GM23338 (cell line): ENCODE data around the gene TIMM10. TPM values are rescaled to one million over a fixed set of nuclear protein-coding genes. Genes with fewer than 3 reads are reported as not detected.

Experiments used
- ATAC-seq: fragments of 200-7000 bp; cut with Tn5 transposase; 3 replicates; pipeline ENCODE4 v1.9.1; 2020
- DNase-seq: peaks from one replicate; pipeline ENCODE4 v3.0.0-alpha.2; 2015; ENCODE audit warnings: low spot score
- H2AFZ ChIP-seq: fragments of 200-600 bp; sonication (generic); 2 replicates; pipeline ENCODE4 v1.8.0; 2016; ENCODE audit warnings: antibody characterized with exemption, mild to moderate bottlenecking, moderate library complexity
- H3F3A ChIP-seq: fragments of 200-600 bp; sonication (generic); replicated peaks from 2 replicates; pipeline ENCODE4 v1.8.0; 2017; ENCODE audit warnings: antibody characterized with exemption, mixed run types, low read depth
- H3K27ac ChIP-seq: fragments of 200-600 bp; sonication (generic); 2 replicates; pipeline ENCODE4 v1.6.1; 2016; ENCODE audit warnings: low read depth
- H3K27me3 ChIP-seq: fragments of 200-600 bp; sonication (generic); 2 replicates; pipeline ENCODE4 v1.8.0; 2016; ENCODE audit warnings: mild to moderate bottlenecking, mixed run types, moderate library complexity; ENCODE audit not compliant: insufficient read depth
- H3K36me3 ChIP-seq: fragments of 200-600 bp; sonication (generic); 2 replicates; pipeline ENCODE4 v1.8.0; 2016; ENCODE audit warnings: mild to moderate bottlenecking; ENCODE audit not compliant: insufficient read depth
- H3K4me1 ChIP-seq: fragments of 200-600 bp; sonication (generic); 2 replicates; pipeline ENCODE4 v1.8.0; 2016; ENCODE audit warnings: mild to moderate bottlenecking, moderate library complexity; ENCODE audit not compliant: insufficient read depth
- H3K4me2 ChIP-seq: fragments of 200-600 bp; sonication (generic); 2 replicates; pipeline ENCODE4 v1.7.1; 2017; ENCODE audit warnings: mixed run types
- H3K4me3 ChIP-seq: fragments of 200-600 bp; sonication (generic); 2 replicates; pipeline ENCODE4 v1.6.1; 2016; ENCODE audit warnings: mixed run types
- H3K79me2 ChIP-seq: fragments of 200-600 bp; sonication (generic); replicated peaks from 2 replicates; pipeline ENCODE4 v1.8.0; 2017; ENCODE audit warnings: mild to moderate bottlenecking; ENCODE audit not compliant: insufficient read depth
- H3K9me2 ChIP-seq: fragments of 200-600 bp; sonication (generic); 2 replicates; pipeline ENCODE4 v1.8.0; 2017; ENCODE audit not compliant: insufficient read depth
- H4K20me1 ChIP-seq: fragments of 200-600 bp; sonication (generic); replicated peaks from 2 replicates; pipeline ENCODE4 v1.8.0; 2017; ENCODE audit warnings: mild to moderate bottlenecking; ENCODE audit not compliant: insufficient read depth
- H3K27ac Mint-ChIP-seq: 2 replicates; pipeline ENCODE4 v1.8.0; 2020; ENCODE audit warnings: inconsistent platforms, mild to moderate bottlenecking, moderate library complexity, mixed read lengths
- H3K27me3 Mint-ChIP-seq: 3 replicates; pipeline ENCODE4 v1.8.0; 2022; ENCODE audit warnings: low read depth, mild to moderate bottlenecking, moderate library complexity, mixed read lengths, inconsistent platforms; ENCODE audit not compliant: insufficient read depth, poor library complexity
- H3K36me3 Mint-ChIP-seq: 3 replicates; pipeline ENCODE4 v1.8.0; 2021; ENCODE audit warnings: low read depth, mild to moderate bottlenecking, inconsistent platforms, moderate library complexity, mixed read lengths
- H3K4me1 Mint-ChIP-seq: 3 replicates; pipeline ENCODE4 v1.8.0; 2020; ENCODE audit warnings: mild to moderate bottlenecking, inconsistent platforms, mixed read lengths
- H3K4me3 Mint-ChIP-seq: 3 replicates; pipeline ENCODE4 v1.8.0; 2021; ENCODE audit warnings: moderate library complexity, mild to moderate bottlenecking, inconsistent platforms, mixed read lengths
- H3K9me3 Mint-ChIP-seq: 3 replicates; pipeline ENCODE4 v1.8.0; 2020; ENCODE audit warnings: moderate library complexity, mild to moderate bottlenecking, inconsistent platforms, mixed read lengths
- EZH2 ChIP-seq: fragments of 200-600 bp; sonication (generic); IDR thresholded peaks from one replicate; pipeline ENCODE4 v1.8.0; 2017; ENCODE audit warnings: antibody characterized with exemption, mild to moderate bottlenecking, low read depth; ENCODE audit not compliant: unreplicated experiment
- JUNB ChIP-seq: IDR thresholded peaks from one replicate; pipeline ENCODE4 v1.6.1; 2016; ENCODE audit warnings: antibody characterized with exemption; ENCODE audit not compliant: unreplicated experiment
- POLR2AphosphoS5 ChIP-seq: IDR thresholded peaks from 2 replicates; pipeline ENCODE4 v1.6.1; 2016; ENCODE audit warnings: antibody characterized with exemption, low read depth
- STAT1 ChIP-seq: IDR thresholded peaks from one replicate; pipeline ENCODE4 v1.6.1; 2016; ENCODE audit warnings: antibody characterized with exemption; ENCODE audit not compliant: unreplicated experiment
- ZNF114 ChIP-seq: fragments of 250-450 bp; sonication (Bioruptor Pico); IDR thresholded peaks from 2 replicates; pipeline ENCODE4 v1.5.0; 2020; ENCODE audit warnings: mild to moderate bottlenecking, moderate library complexity
- polyA plus RNA-seq: library from polyadenylated mRNA; unstranded; fragments of >200 nt; fragmentation: Nextera tagmentation; extraction: Ambion mirVana; gene quantifications from 2 replicates; pipeline ENCODE4 v1.2.1, GENCODE V29; 2016
- total RNA-seq: library from RNA; depleted of rRNA; stranded (reverse); fragments of >200 nt; shearing (Covaris generic); gene quantifications from 2 replicates; pipeline ENCODE4 v1.2.3, GENCODE V29; 2014
- TF ChIP-seq, protein P1 (sequence below): fragments of 250-450 bp; sonication (Bioruptor Pico); IDR thresholded peaks from 2 replicates; pipeline ENCODE4 v1.5.0; 2020; ENCODE audit warnings: mild to moderate bottlenecking, moderate library complexity

TIMM10 gene
- total and polyA plus RNA-seq, 2 experiments from 2014 or later: 59.1 to 194 TPM

GRCh38 chr11:57481915-57482781 lies 48.4 kb downstream of the TIMM10 start:
- H3K4me2 ChIP-seq: peak overlapping the region; percentile 89
- no peaks in the 10 kb centered on the region for H3K36me3 ChIP-seq
- H3K4me3 Mint-ChIP-seq: peak overlapping the region; percentile 82
- H3F3A ChIP-seq: peaks cover 17% of the 10 kb centered on the region
- DNase-seq: peak; percentile 44
- no peak overlapping the region for H3K27ac ChIP-seq
- no peaks in the 10 kb centered on the region for H3K9me3 Mint-ChIP-seq
- peaks cover 49% of the 10 kb centered on the region for H3K4me1 ChIP-seq
- peaks cover 33% of the 10 kb centered on the region for H3K27me3 ChIP-seq
- peak overlapping the region; percentile 93 for H3K4me3 ChIP-seq
- 0 out of 2 replicates have a peak, but pooled peaks cover 5% of the 10 kb centered on the region for H4K20me1 ChIP-seq
- peaks cover 42% of the 10 kb centered on the region for H3K27me3 Mint-ChIP-seq
- H3K79me2 ChIP-seq: no peaks in the 10 kb centered on the region
- H3K9me2 ChIP-seq: no peaks in the 10 kb centered on the region
- no peak overlapping the region; the same call in 1 of the 2 replicates for H3K27ac Mint-ChIP-seq
- peak; percentile 8 for ATAC-seq
- no peak for TF ChIP-seq EZH2
- TF ChIP-seq ZNF114 (CRISPR knock-in tag): no peak
- no peak overlapping the region for H2AFZ ChIP-seq
- H3K36me3 Mint-ChIP-seq: peaks cover 18% of the 10 kb centered on the region
- H3K4me1 Mint-ChIP-seq: peaks cover 51% of the 10 kb centered on the region

DNA sequence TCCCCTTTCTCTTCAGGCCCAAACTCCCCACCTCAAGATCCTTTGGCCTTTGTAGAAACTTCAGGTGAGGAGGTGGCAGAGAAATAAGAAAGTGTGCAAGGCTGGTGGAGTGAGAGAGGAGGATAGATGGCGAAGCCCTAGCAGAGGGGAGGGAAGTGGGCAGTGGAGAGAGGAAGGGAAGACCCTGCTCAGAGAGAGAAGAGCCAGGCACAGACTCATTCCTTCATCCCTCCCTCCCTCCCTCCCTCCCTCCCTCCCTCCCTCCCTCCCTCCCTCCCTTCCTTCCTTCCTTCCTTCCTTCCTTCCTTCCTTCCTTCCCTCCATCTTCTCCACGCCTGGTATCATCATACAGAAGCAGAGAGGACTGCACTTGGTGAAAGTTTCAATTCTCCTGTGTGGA lies 49.2 kb downstream of the TIMM10 start:
- H3K4me3 ChIP-seq: peak overlapping the region; percentile 93
- H3K36me3 Mint-ChIP-seq: peaks cover 17% of the 10 kb centered on the region

More for the DNA sequence above, 49.2 kb downstream of the TIMM10 start:
- H4K20me1 ChIP-seq: 0 out of 2 replicates have a peak, but pooled peaks cover 5% of the 10 kb centered on the region
- TF ChIP-seq EZH2 (no peak), POLR2AphosphoS5 (no peak), STAT1 (no peak), JUNB (no peak)
- TF ChIP-seq, protein P1, sequence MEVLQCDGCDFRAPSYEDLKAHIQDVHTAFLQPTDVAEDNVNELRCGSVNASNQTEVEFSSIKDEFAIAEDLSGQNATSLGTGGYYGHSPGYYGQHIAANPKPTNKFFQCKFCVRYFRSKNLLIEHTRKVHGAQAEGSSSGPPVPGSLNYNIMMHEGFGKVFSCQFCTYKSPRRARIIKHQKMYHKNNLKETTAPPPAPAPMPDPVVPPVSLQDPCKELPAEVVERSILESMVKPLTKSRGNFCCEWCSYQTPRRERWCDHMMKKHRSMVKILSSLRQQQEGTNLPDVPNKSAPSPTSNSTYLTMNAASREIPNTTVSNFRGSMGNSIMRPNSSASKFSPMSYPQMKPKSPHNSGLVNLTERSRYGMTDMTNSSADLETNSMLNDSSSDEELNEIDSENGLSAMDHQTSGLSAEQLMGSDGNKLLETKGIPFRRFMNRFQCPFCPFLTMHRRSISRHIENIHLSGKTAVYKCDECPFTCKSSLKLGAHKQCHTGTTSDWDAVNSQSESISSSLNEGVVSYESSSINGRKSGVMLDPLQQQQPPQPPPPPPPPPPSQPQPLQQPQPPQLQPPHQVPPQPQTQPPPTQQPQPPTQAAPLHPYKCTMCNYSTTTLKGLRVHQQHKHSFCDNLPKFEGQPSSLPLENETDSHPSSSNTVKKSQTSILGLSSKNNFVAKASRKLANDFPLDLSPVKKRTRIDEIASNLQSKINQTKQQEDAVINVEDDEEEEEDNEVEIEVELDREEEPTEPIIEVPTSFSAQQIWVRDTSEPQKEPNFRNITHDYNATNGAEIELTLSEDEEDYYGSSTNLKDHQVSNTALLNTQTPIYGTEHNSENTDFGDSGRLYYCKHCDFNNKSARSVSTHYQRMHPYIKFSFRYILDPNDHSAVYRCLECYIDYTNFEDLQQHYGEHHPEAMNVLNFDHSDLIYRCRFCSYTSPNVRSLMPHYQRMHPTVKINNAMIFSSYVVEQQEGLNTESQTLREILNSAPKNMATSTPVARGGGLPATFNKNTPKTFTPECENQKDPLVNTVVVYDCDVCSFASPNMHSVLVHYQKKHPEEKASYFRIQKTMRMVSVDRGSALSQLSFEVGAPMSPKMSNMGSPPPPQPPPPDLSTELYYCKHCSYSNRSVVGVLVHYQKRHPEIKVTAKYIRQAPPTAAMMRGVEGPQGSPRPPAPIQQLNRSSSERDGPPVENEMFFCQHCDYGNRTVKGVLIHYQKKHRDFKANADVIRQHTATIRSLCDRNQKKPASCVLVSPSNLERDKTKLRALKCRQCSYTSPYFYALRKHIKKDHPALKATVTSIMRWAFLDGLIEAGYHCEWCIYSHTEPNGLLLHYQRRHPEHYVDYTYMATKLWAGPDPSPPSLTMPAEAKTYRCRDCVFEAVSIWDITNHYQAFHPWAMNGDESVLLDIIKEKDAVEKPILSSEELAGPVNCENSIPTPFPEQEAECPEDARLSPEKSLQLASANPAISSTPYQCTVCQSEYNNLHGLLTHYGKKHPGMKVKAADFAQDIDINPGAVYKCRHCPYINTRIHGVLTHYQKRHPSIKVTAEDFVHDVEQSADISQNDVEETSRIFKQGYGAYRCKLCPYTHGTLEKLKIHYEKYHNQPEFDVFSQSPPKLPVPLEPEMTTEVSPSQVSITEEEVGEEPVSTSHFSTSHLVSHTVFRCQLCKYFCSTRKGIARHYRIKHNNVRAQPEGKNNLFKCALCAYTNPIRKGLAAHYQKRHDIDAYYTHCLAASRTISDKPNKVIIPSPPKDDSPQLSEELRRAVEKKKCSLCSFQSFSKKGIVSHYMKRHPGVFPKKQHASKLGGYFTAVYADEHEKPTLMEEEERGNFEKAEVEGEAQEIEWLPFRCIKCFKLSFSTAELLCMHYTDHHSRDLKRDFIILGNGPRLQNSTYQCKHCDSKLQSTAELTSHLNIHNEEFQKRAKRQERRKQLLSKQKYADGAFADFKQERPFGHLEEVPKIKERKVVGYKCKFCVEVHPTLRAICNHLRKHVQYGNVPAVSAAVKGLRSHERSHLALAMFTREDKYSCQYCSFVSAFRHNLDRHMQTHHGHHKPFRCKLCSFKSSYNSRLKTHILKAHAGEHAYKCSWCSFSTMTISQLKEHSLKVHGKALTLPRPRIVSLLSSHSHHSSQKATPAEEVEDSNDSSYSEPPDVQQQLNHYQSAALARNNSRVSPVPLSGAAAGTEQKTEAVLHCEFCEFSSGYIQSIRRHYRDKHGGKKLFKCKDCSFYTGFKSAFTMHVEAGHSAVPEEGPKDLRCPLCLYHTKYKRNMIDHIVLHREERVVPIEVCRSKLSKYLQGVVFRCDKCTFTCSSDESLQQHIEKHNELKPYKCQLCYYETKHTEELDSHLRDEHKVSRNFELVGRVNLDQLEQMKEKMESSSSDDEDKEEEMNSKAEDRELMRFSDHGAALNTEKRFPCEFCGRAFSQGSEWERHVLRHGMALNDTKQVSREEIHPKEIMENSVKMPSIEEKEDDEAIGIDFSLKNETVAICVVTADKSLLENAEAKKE: no peak
- DNase-seq (no peak), ATAC-seq (no peak)
- Mint-ChIP-seq H3K4me3 (peak overlapping the region; percentile 82), H3K27me3 (peaks cover 47% of the 10 kb centered on the region), H3K4me1 (peaks cover 55% of the 10 kb centered on the region), H3K9me3 (no peaks in the 10 kb centered on the region), H3K27ac (no peak overlapping the region)
- H2AFZ ChIP-seq: no peak overlapping the region
- peaks cover 17% of the 10 kb centered on the region for H3F3A ChIP-seq
- H3K4me1 ChIP-seq: peaks cover 52% of the 10 kb centered on the region
- H3K36me3 ChIP-seq: no peaks in the 10 kb centered on the region
- no peaks in the 10 kb centered on the region for H3K79me2 ChIP-seq
- no peak overlapping the region for H3K27ac ChIP-seq
- H3K27me3 ChIP-seq: peaks cover 42% of the 10 kb centered on the region
- no peaks in the 10 kb centered on the region for H3K9me2 ChIP-seq
- peak overlapping the region; percentile 89 for H3K4me2 ChIP-seq
